Epidermal melanocyte (primary cell): ENCODE measurements around the gene ENO2.
A peak's percentile ranks its signal among the peaks of the same experiment; 100 is the strongest.
"Not testable (repeated sequence)": the region's sequence is repeated elsewhere in the genome, so short reads cannot be mapped to it uniquely, and the experiment has no call there.

Experiments
- DNase-seq: peaks from one replicate; pipeline ENCODE4 v3.0.0; 2011; ENCODE audit warnings: low spot score; ENCODE audit not compliant: insufficient read length

Gene ENO2

DNA sequence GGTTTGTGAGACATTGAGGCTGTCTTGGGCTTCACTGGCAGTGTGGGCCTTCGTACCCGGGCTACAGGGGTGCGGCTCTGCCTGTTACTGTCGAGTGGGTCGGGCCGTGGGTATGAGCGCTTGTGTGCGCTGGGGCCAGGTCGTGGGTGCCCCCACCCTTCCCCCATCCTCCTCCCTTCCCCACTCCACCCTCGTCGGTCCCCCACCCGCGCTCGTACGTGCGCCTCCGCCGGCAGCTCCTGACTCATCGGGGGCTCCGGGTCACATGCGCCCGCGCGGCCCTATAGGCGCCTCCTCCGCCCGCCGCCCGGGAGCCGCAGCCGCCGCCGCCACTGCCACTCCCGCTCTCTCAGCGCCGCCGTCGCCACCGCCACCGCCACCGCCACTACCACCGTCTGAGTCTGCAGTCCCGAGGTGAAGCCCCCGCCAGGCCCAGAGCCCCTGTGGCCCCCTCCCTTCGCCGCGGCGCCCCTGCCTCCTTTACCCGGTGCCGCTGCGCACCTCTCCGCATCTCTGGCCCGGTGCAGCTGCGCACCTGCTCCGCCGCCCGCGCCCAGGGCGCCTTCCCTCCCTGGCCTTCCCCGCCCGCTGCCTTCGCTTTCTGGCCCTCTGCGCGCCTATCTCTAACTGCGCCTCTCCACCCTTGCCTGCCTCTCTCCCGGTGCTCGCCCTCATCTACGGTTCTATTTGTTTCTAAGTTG lies at the start of gene ENO2:
ENO2 (plus strand) TSS at position 335 of the 701 bp plus-strand sequence. CDS start 1,253 bp downstream, outside the sequence.
- DNase-seq = peak; percentile 69

- not testable (repeated sequence) for DNase-seq
Measured at GRCh38 chr12:6865307-6865706, 49.1 kb upstream of the ENO2 start.

DNA sequence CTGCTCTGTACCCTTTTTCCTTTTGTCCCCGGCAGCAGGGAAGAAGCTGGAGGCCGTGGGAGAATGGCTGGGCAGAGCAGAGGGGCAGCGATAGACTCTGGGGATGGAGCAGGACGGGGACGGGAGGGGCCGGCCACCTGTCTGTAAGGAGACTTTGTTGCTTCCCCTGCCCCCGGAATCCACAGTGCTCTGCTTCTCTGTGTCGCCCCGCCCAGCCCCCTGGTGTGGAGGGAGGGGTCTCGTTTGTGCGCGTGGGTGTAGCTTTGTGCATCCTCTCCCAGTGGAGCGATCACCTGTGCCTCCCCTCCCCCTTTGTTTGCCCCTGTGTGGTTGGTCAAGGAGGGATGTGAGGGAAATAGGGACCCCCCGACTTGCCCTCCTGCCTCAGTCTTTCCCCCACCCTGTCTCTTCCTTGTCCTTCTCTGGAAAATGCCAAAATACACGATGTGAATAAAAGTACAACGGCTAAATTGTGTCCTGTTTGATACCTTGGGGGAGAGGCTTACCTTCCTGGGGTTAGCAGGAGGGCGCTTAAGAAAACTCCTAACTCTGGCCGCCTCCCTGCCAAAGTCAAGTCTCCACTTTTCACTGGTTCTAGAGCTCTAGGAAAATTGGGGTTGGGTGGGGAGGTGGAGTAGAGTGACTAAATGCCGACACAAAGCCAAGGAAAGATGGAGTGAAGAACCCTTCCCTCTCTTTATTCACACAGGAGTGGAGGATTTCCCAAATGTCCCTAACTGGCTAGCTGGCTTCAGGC lies 48.0 kb upstream of the ENO2 start:
- no peak for DNase-seq

DNA sequence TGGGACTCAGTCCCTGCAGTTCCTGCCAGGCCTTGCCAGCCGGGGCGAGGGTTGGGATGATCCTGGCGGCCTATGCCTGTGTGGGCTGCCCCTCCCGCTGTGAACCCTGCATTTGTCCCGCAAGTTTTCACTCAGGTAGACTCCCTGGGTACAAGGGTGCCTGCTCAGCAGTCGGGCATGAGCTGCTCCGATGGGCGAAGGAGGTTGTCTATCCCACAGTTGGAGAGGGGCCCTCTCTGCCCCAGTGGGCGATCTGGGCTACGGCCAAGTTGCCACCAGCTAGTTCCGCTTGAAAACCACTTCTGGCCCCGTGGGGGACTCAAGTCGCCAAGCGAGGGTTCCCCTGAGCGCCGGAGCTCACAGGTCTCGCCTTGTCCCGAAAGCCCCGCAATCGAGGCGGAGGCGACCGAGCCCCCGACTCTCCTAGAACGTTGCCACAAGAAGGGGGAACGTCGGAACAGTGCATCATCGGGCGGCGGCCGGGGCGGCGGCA lies 47.4 kb upstream of the ENO2 start:
- no peak for DNase-seq

DNA sequence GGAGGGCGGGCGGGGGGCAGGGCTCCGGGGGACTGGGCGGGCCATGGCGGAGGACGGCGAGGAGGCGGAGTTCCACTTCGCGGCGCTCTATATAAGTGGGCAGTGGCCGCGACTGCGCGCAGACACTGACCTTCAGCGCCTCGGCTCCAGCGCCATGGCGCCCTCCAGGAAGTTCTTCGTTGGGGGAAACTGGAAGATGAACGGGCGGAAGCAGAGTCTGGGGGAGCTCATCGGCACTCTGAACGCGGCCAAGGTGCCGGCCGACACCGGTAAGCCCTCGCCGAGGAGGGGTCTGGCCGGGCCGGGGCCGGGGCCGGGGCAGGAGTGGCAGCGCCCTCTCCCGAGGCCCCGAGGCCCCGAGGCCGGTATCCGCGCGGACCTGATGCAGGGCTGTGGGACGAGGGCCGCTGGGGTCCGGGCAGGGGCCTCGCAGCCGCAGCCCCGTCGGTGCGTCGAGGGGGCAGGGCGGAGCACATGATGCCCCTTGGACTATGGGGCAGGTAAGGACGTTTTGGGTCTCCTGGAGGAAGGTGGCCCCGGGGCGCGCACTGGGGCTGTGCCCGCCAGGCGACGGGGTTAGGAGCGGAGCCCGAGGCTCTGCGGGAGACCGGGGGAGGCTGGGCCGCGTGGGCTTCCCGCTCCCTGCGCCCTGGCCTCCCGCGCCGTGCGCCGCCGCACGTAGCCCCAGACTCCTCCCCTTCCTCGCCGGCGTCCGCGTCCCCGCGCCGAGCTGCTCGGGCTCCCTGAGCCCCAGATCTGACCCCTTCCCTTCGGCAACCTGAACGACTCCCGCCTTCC lies 46.8 kb upstream of the ENO2 start, which contains the start of gene TPI1:
TPI1 (plus strand) TSS at position 119 of the 798 bp plus-strand sequence; CDS start at position 155, 36 bp downstream.
- peak; percentile 82 for DNase-seq

GRCh38 chr12:6868211-6869048 lies 46.0 kb upstream of the ENO2 start:
- DNase-seq = no peak

DNA sequence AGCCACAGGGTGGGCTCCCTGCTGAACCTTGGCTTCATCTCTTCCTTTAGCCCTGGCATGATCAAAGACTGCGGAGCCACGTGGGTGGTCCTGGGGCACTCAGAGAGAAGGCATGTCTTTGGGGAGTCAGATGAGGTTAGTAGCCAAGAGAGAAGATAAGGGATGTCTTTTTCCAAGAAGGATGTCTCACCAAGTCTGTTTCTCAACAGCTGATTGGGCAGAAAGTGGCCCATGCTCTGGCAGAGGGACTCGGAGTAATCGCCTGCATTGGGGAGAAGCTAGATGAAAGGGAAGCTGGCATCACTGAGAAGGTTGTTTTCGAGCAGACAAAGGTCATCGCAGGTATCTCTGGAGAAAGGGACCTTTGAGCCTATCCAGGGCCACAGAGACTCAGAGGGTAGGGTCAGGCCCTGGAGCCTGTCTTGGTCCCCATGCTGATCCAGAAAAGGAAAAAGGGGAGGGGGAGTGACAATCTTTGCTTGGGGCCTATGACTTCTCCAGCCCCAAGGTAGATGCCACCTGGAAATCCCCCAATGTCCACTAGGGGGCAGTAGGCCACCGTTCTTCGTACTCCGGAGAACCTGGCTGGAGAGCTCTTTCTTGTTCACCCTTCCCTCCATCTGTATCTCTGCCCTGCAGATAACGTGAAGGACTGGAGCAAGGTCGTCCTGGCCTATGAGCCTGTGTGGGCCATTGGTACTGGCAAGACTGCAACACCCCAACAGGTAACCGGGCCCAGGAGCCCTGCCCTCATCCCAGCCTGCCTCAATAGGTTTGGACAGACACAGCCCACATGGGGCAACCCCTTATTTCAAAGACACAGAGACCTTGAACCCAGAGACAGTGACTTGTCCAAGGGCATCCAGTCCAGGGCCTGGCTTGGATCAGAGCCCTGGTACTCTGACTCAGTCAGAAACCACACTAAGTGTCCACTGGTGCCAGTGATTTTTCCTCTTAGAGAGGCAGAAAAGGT lies 45.0 kb upstream of the ENO2 start:
- peak; percentile 81 for DNase-seq

- DNase-seq = not testable (repeated sequence)
Measured at GRCh38 chr12:6870304-6870703, 44.1 kb upstream of the ENO2 start.

- no peak for DNase-seq
Measured at GRCh38 chr12:6871052-6871957, 43.1 kb upstream of the ENO2 start.

DNA sequence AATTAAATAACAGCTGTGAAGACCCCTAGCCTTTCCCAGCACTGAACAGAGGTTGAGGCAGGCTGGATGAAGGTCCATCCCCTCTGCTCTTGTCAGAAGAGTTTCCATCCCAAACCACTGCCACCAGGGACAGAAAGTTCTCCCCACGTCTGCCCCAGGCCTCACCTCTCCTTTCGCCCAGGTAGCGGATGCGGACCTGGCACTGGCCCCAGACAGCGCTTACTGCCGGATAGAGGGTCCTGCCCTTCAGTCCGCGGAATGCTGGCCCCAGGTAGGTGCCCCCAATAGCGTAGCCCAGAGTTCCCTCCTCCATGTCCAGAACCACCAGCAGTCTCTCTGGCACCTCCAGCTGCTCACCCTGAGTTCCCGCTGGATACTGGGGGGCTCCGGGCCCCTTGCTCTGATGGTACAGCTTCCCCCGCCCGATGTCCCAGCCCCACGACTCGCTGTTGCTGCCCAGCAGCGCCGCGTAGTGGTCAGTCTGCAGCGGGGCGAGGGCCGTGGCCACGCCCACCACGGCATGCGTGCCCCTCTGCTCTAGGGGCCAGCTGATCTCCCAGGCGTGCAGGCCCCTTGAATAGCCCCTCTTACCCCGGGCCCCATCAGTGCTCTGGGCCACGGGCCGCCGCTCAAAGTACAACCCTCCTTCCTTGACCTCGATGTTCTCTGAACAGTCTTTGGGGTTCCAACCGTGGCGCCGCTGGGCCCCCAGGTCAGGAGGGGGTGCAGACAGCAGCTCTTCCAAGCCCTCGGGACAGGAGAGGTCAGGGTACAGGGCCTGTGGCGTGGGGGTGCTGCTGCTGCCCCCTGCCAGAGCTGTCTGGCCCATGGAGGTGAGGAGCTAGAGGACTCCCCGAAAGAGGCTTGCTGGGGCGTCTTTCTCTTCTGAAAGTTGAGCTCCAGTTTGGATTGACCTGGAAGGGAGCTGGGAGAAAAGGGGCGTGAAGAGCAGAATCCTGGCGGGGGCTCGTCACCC lies 42.0 kb upstream of the ENO2 start:
- DNase-seq = peak; percentile 79

DNA sequence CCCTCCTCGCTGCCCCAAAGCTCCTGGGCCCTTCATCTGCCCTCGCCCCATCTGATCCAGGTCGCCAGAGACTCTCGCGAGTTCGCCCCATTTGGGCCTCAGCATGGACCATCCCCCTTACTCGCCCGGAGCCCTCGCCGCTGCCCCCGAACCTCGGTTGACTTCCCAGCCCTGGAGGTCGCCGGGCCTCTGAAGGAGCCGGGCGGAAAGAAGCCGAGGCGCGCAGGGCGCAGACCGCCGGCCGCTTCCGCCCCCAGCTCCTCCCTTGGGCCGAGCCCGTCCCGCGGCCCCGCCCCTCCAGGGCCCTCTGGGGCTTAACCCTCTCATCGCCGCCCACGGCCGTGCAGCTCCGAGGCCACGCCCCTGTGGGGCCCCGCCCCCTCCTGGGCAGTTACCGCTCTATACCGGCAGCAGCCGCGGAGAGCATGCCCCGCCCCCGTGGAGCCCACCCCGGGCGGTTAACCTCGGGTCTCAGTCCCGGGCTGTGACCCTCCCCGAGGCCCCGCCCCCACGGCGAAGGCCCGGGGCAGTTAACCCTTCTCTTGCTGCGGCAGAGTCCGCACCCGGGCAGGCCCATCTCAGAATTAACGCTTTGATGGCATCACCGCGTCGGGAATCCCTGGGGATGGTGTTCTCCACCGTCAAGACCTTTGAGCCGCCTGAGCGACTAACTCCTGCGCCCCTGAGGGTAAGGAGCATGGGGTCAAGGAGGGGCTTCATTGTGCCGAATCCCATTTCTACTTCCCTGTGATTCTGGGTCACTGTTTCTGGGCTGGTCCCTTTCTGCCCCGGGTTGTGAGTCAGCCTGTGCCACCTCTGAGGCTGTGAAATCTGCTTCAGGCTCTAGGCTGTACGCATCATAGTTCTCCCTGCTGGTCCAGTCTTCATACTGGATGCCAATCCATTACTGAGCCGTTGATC lies 41.0 kb upstream of the ENO2 start, which contains the start of gene SPSB2:
SPSB2 (minus strand) TSS at position 210 of the 921 bp plus-strand sequence. CDS start 402 bp downstream, outside the sequence.
- DNase-seq = peak; percentile 91

DNA sequence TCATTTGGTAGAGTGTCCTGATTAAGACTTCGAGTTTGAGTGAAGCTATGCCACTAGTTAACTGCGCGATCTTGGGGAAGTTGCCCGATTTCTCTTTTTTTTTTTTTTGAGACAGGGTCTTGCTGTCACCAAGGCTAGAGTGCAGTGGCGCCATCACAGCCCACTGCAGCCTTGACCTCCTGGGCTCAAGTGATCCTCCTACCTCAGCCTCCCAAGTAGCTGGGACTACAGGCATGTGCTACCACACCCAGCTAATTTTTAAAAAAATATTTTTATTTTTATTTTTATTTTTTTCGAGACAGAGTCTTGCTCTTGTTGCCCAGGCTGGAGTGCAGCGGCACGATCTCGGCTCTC lies 40.4 kb upstream of the ENO2 start:
- DNase-seq = not testable (repeated sequence)

- DNase-seq = not testable (repeated sequence)
Measured at GRCh38 chr12:6879824-6880223, 34.6 kb upstream of the ENO2 start.

DNA sequence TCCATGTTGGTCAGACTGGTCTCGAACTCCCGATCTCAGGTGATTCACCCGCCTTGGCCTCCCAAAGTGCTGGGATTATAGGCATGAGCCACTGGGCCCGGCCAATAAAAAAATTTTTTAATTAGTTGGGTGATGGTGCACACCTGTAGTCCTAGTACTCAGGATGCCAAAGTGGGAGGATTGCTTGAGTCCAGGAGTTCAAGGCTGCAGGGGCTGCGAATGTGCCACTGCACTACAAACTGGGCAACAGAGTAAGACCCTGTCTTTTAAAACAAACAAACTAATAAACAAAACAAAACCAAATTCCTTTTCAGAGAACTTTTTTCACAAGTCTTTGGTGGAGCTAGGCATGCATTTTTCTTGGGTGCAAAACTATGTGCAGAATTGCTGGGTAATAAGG lies 31.1 kb upstream of the ENO2 start:
- DNase-seq = no peak

GRCh38 chr12:6883683-6884082 lies 30.7 kb upstream of the ENO2 start:
- DNase-seq = no peak

- no peak for DNase-seq
Measured at GRCh38 chr12:6884539-6884938, 29.8 kb upstream of the ENO2 start.
